Esophagus squamous epithelium (tissue), 5 donors: ENCODE measurements around the gene GABRA4. TPM values are rescaled to one million over a fixed set of nuclear protein-coding genes. Genes with fewer than 3 reads are reported as not detected.

Experiments used
- DNase-seq: peaks from one replicate; lab custom pipeline; 2025; lab: John Stamatoyannopoulos, UW
- H3K27ac ChIP-seq, 4 donors: fragments of 200-600 bp; sonication (generic); one replicate each; pipeline ENCODE4 v1.5.1; 2016 to 2019; ENCODE audit warnings: mild to moderate bottlenecking in 1 of 4
- H3K27me3 ChIP-seq, 4 donors: fragments of 200-600 bp; sonication (generic); 1 replicate in 3 of 4; 2 replicates in 1 of 4; pipeline versions ENCODE4 v1.5.1 to v1.6.0; 2017 to 2021; ENCODE audit warnings: antibody characterized with exemption in 1 of 4
- H3K36me3 ChIP-seq, 3 donors: fragments of 200-600 bp; sonication (generic); one replicate each; pipeline ENCODE4 v1.5.1; 2016 to 2019
- H3K4me1 ChIP-seq, 3 donors: fragments of 200-600 bp; sonication (generic); one replicate each; pipeline ENCODE4 v1.5.1; 2017 to 2019
- H3K4me3 ChIP-seq, 4 donors: fragments of 200-600 bp; sonication (generic); 1 replicate in 3 of 4; 2 replicates in 1 of 4; pipeline ENCODE4 v1.5.1; 2016 to 2019; ENCODE audit warnings: mild to moderate bottlenecking in 2 of 4, moderate library complexity in 1 of 4
- H3K9me3 ChIP-seq, 3 donors: fragments of 200-600 bp; sonication (generic); one replicate each; pipeline ENCODE4 v1.5.1; 2016 to 2019
- POLR2A ChIP-seq, 4 donors: fragments of 450-650 bp; IDR thresholded peaks; one replicate each; pipeline ENCODE4 v1.6.1; 2017; ENCODE audit warnings: antibody characterized with exemption in 4 of 4, mild to moderate bottlenecking in 4 of 4, moderate library complexity in 3 of 4
- WGBS, 2 donors: methylation state at CpG; one replicate each; pipeline ENCODE4 v1.1.5; 2018; 5-methylcytosine and 5-hydroxymethylcytosine counted together
- intact Hi-C: fragments of 100-400 bp; cut with DNase I; formaldehyde crosslinking; loops from one replicate; pipeline ENCODE4 v1.15.0; 2022
- total RNA-seq, 4 donors: library from RNA; depleted of rRNA; stranded (reverse); fragments of >200 nt; gene quantifications; one replicate each; pipeline ENCODE4 v1.1.0, GENCODE V29; 2016
- TF ChIP-seq, protein P1 (sequence below), 6 experiments: fragments of 450-650 bp in 4 of 6; fragments of 200-600 bp in 2 of 6; sonication (generic) in 2 of 6; IDR thresholded peaks; one replicate each; pipeline ENCODE4 v1.5.1; 2016 to 2019; ENCODE audit warnings: antibody characterized with exemption in 6 of 6, mild to moderate bottlenecking in 4 of 6, moderate library complexity in 4 of 6
- donor health status: DM: yes; HTN: yes; CAD: no.

The GABRA4 gene
- total RNA-seq, 4 donors from 2014 or later, result under 0.01 to 2.3 (median 0.13) TPM; not detected in 1

DNA sequence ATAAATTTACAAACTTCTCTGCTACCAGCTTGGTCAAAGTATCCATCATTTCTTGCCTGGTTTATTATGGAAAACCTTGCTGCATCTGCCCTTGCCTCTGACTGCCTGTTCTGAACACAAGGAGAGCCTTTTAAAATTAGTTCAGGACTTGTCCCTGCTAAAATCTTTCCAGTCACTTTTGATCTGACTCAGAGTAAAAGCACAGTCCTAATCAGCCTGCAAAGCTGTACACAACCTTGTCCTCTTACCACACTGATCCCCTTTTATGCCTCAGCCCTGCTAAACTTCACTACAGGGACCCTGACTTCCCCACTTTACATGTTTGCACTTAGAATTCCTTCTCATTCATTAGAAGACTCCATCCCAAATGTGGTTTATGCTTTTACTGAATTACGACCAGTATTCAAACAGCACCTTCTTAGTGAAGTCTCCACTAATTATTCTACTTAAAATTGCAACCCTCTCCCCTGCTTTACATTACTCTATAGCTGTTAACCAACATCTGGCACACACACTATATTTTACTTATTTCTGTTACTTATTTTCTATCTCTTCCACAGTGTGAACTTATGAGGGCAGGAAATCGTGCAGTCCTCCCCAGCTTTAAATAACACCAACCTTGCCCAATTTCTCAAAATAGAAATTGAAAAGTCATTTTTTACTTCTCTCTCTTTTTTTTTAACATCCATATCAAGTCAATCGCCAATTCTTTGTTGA is 6.3 kb downstream of the GABRA4 start:
- no peaks in the 10 kb centered on the region for H3K4me1 ChIP-seq
- H3K27me3 ChIP-seq, result peaks cover 0 to 9% (median 0%) of the 10 kb centered on the region in 4 donors
- no peak overlapping the region for H3K27ac ChIP-seq
- DNase-seq, result no peak
- no peaks in the 10 kb centered on the region for H3K9me3 ChIP-seq
- H3K4me3 ChIP-seq, result no peak overlapping the region
- no peak for TF ChIP-seq POLR2A (IDR thresholded peaks at IDR 0.05)
- TF ChIP-seq, protein P1, sequence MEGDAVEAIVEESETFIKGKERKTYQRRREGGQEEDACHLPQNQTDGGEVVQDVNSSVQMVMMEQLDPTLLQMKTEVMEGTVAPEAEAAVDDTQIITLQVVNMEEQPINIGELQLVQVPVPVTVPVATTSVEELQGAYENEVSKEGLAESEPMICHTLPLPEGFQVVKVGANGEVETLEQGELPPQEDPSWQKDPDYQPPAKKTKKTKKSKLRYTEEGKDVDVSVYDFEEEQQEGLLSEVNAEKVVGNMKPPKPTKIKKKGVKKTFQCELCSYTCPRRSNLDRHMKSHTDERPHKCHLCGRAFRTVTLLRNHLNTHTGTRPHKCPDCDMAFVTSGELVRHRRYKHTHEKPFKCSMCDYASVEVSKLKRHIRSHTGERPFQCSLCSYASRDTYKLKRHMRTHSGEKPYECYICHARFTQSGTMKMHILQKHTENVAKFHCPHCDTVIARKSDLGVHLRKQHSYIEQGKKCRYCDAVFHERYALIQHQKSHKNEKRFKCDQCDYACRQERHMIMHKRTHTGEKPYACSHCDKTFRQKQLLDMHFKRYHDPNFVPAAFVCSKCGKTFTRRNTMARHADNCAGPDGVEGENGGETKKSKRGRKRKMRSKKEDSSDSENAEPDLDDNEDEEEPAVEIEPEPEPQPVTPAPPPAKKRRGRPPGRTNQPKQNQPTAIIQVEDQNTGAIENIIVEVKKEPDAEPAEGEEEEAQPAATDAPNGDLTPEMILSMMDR (IDR thresholded peaks at IDR 0.05), result no peak
- 51 to 66% methylated on average over 3 of the region's 3 CpGs for whole genome bisulfite sequencing, 2 donors
- intact Hi-C loops, result no loop called here
- no peaks in the 10 kb centered on the region for H3K36me3 ChIP-seq

DNA sequence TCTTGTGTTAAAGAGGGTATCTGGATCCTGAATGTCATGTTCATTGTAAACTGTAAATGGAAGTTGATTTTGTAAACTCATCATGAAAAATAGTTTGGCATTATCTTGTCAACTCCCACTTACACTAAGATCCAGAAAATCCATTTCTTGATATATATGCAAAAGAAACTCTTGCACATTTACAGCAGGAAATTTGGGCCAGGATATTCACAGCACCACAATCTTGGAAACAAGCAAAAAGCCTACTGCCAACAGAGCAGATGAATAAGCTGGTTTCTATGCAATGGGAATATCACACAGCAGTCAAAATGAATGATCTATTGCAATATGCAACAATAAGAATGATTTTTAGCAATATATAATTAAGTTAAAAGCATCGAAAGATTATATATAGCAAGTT is 8.6 kb downstream of the GABRA4 start:
- TF ChIP-seq, protein P1 (IDR thresholded peaks at IDR 0.05), result no peak
- no peak for TF ChIP-seq POLR2A (IDR thresholded peaks at IDR 0.05)
- no peaks in the 10 kb centered on the region for H3K36me3 ChIP-seq
- H3K4me1 ChIP-seq, result peaks cover 0 to 7% (median 0%) of the 10 kb centered on the region in 3 donors
- H3K27ac ChIP-seq, result no peak overlapping the region
- no peaks in the 10 kb centered on the region for H3K9me3 ChIP-seq
- no peak for DNase-seq
- no peaks in the 10 kb centered on the region for H3K27me3 ChIP-seq
- no peak overlapping the region for H3K4me3 ChIP-seq
- 68 to 88% methylated on average over 1 of the region's 1 CpG for WGBS, 2 donors
- intact Hi-C loops, result no loop called here

DNA sequence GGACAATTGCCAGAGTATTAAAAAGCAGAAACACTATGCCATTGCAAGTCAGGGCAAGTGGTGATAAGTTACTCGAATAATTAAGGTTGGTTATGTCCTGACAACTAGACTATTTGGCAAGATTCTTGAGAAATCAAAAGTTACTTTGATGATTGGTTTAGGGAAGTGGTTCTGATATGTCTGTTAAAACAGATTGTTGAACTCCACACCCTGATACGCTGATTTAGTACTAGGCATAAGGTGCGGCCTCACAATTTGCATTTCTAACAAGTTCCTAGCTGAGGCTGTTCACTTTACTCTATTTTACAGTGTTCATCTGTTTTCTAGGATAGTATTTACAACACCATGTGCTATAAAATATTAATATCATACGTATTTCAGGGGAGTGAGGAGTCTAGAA is 12.5 kb downstream of the GABRA4 start:
- peaks cover 0 to 7% (median 0%) of the 10 kb centered on the region in 3 donors for H3K4me1 ChIP-seq
- TF ChIP-seq POLR2A (IDR thresholded peaks at IDR 0.05), result no peak
- TF ChIP-seq, protein P1 (IDR thresholded peaks at IDR 0.05), result no peak
- WGBS, 2 donors, result 38 to 53% methylated on average over 4 of the region's 4 CpGs
- intact Hi-C loops, result no loop called here
- no peak overlapping the region for H3K27ac ChIP-seq
- no peaks in the 10 kb centered on the region for H3K9me3 ChIP-seq
- no peak for DNase-seq
- H3K4me3 ChIP-seq, result no peak overlapping the region
- no peaks in the 10 kb centered on the region for H3K36me3 ChIP-seq
- no peaks in the 10 kb centered on the region for H3K27me3 ChIP-seq

DNA sequence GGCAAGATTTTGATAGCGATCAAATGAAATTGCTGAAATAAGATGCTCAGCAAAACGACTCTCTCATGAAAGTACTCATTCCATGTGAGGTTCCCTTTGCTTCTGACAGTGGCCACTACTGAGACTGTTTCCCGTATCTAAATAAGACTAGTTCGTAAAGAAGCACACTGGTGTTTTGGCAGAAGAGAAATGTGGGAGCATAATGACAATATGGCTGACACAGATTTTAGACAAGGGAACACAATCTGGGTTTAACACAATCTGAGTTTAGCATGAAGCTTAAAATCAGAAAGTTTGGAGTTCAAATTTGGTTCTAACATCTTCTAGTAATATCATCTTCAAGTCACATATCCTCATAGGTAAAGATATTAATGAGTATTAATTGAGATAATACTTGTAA is 13.7 kb downstream of the GABRA4 start:
- no peak overlapping the region for H3K27ac ChIP-seq
- H3K4me3 ChIP-seq, result no peak overlapping the region
- H3K9me3 ChIP-seq, result no peaks in the 10 kb centered on the region
- H3K27me3 ChIP-seq, result no peaks in the 10 kb centered on the region
- DNase-seq, result no peak
- TF ChIP-seq, protein P1 (IDR thresholded peaks at IDR 0.05), result no peak
- no peak for TF ChIP-seq POLR2A (IDR thresholded peaks at IDR 0.05)
- intact Hi-C loops, result no loop called here
- H3K4me1 ChIP-seq, result peaks cover 0 to 7% (median 0%) of the 10 kb centered on the region in 3 donors
- 87 to 89% methylated on average over 4 of the region's 4 CpGs for WGBS, 2 donors
- no peaks in the 10 kb centered on the region for H3K36me3 ChIP-seq

DNA sequence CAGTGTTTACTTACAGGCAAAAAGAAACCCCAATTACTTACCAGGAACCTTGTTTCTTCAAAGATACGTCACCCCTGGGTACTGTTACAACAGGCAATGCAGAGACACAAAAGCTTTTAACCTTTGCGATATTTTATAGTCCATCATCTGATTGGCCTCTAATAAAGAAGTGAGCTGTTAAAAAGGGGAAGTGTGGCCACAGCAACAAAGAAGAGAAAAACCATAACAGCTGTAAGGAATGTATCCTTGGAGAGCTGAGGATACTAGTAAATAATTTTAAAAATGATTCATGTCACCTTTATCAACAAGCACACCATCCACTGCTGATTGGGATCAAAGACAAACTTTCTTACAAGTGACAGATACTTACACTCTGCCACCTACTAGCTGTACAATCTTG is 14.1 kb downstream of the GABRA4 start:
- no peak overlapping the region for H3K27ac ChIP-seq
- 61 to 83% methylated on average over 2 of the region's 2 CpGs for WGBS, 2 donors
- H3K9me3 ChIP-seq, result no peaks in the 10 kb centered on the region
- intact Hi-C loops, result no loop called here
- no peaks in the 10 kb centered on the region for H3K36me3 ChIP-seq
- H3K27me3 ChIP-seq, result no peaks in the 10 kb centered on the region
- H3K4me3 ChIP-seq, result no peak overlapping the region
- peaks cover 0 to 7% (median 0%) of the 10 kb centered on the region in 3 donors for H3K4me1 ChIP-seq
- TF ChIP-seq POLR2A (IDR thresholded peaks at IDR 0.05), result no peak
- TF ChIP-seq, protein P1 (IDR thresholded peaks at IDR 0.05), result no peak
- no peak for DNase-seq
